Kidney epithelial cell (primary cell): ENCODE results near the gene INSR. TPM values are rescaled to one million over a fixed set of nuclear protein-coding genes. Genes with fewer than 3 reads are reported as not detected.

ENCODE experiments used
- DNase-seq: peaks from one replicate; pipeline ENCODE4 v3.0.0-alpha.2; 2010; ENCODE audit warnings: low read depth
- H3K27me3 ChIP-seq: 2 replicates; pipeline ENCODE4 v1.6.0; 2011; ENCODE audit warnings: low read length; ENCODE audit not compliant: control insufficient read depth, insufficient read depth
- H3K36me3 ChIP-seq: 2 replicates; pipeline ENCODE4 v1.5.1; 2011; ENCODE audit warnings: low read length; ENCODE audit not compliant: control insufficient read depth, insufficient read depth
- H3K4me3 ChIP-seq: 2 replicates; pipeline ENCODE4 v1.5.1; 2011; ENCODE audit warnings: low read depth, mild to moderate bottlenecking, control low read depth, low read length
- CTCF ChIP-seq: IDR thresholded peaks from 2 replicates; pipeline ENCODE4 v1.5.1; 2011; ENCODE audit warnings: mild to moderate bottlenecking, moderate library complexity, low read length, control low read depth, inconsistent platforms; ENCODE audit not compliant: insufficient read depth, poor library complexity, severe bottlenecking
- total RNA-seq: library from RNA; depleted of rRNA; stranded (reverse); fragments of >200 nt; gene quantifications from 2 replicates; pipeline ENCODE4 v1.2.3, GENCODE V29; 2015

Gene INSR
- total RNA-seq, 1 donor from 2014 or later, result 15.5 TPM

- no peak for DNase-seq
- TF ChIP-seq CTCF, result no peak
Measured at GRCh38 chr19:7254590-7254989, 39.6 kb downstream of the INSR start.

GRCh38 chr19:7252364-7252763, 41.9 kb downstream of the INSR start:
- Histone ChIP-seq H3K27me3 (no peaks in the 10 kb centered on the region), H3K36me3 (no peaks in the 10 kb centered on the region), H3K4me3 (no peak overlapping the region)
- DNase-seq, result no peak
- TF ChIP-seq CTCF, result no peak

More at GRCh38 chr19:7254590-7254989, 39.6 kb downstream of the INSR start:
- no peak overlapping the region for H3K4me3 ChIP-seq
- H3K36me3 ChIP-seq, result no peaks in the 10 kb centered on the region
- H3K27me3 ChIP-seq, result no peaks in the 10 kb centered on the region

GRCh38 chr19:7251494-7251893, 42.7 kb downstream of the INSR start:
- TF ChIP-seq CTCF, result no peak
- H3K36me3 ChIP-seq, result no peaks in the 10 kb centered on the region
- H3K4me3 ChIP-seq, result no peak overlapping the region
- no peak for DNase-seq
- no peaks in the 10 kb centered on the region for H3K27me3 ChIP-seq

GRCh38 chr19:7250951-7251350, 43.3 kb downstream of the INSR start:
- H3K27me3 ChIP-seq, result no peaks in the 10 kb centered on the region
- TF ChIP-seq CTCF, result no peak
- no peak overlapping the region for H3K4me3 ChIP-seq
- H3K36me3 ChIP-seq, result no peaks in the 10 kb centered on the region
- DNase-seq, result no peak

- Histone ChIP-seq H3K27me3 (no peaks in the 10 kb centered on the region), H3K4me3 (no peak overlapping the region), H3K36me3 (no peaks in the 10 kb centered on the region)
- DNase-seq, result no peak
- no peak for TF ChIP-seq CTCF
Measured at GRCh38 chr19:7250057-7250596, 44.1 kb downstream of the INSR start.

- no peak for TF ChIP-seq CTCF
- Histone ChIP-seq H3K27me3 (no peaks in the 10 kb centered on the region), H3K36me3 (no peaks in the 10 kb centered on the region), H3K4me3 (no peak overlapping the region)
- no peak for DNase-seq
Measured at GRCh38 chr19:7247155-7247554, 47.1 kb downstream of the INSR start.
